Pancreas (tissue), 10 donors: Measurements from ENCODE around the gene LSM11. TPM values are rescaled to one million over a fixed set of nuclear protein-coding genes. Genes with fewer than 3 reads are reported as not detected.

Experiments
- ATAC-seq, 4 donors: fragments of 200-7000 bp; cut with Tn5 transposase; one replicate each; pipeline versions ENCODE4 v1.8.0 to v1.9.1; 2020; ENCODE audit warnings: mild to moderate bottlenecking in 4 of 4, moderate library complexity in 4 of 4
- DNase-seq, 6 donors: peaks; one replicate each; pipeline ENCODE4 v3.0.0-alpha.2; 2020
- FAIRE-seq: peaks from 2 replicates; lab custom pipeline; 2012; peaks lifted over from hg19 to GRCh38; lab: Jason Lieb, UNC
- H3K27ac ChIP-seq, 4 donors: fragments of 200-600 bp; sonication (generic); 1 replicate in 3 of 4; 2 replicates in 1 of 4; pipeline versions ENCODE4 v1.5.0 to v1.8.0; 2020
- H3K27me3 ChIP-seq, 4 donors: fragments of 200-600 bp; one replicate each; pipeline ENCODE4 v1.8.0; 2021
- H3K36me3 ChIP-seq, 3 donors: fragments of 200-600 bp; sonication (generic) in 1 of 3; one replicate each; pipeline versions ENCODE4 v1.5.0 to v1.8.0; 2020 to 2021
- H3K4me1 ChIP-seq, 3 donors: fragments of 200-600 bp; one replicate each; pipeline ENCODE4 v1.8.0; 2021
- H3K4me3 ChIP-seq, 4 donors: fragments of 200-600 bp; sonication (generic) in 2 of 4; one replicate each; pipeline versions ENCODE4 v1.5.0 to v1.8.0; 2020 to 2021
- H3K9me3 ChIP-seq, 4 donors: fragments of 200-600 bp; one replicate each; pipeline ENCODE4 v1.8.0; 2021
- WGBS, 2 donors: extraction: QIAGEN DNeasy Blood & Tissue Kit; methylation state at CpG; one replicate each; pipeline ENCODE4 v1.1.7; 2013; 5-methylcytosine and 5-hydroxymethylcytosine counted together
- intact Hi-C, 3 donors: fragments of 100-400 bp; cut with DNase I; formaldehyde crosslinking; loops; one replicate each; pipeline versions ENCODE4 v1.11.1 to v1.14.2; 2022
- polyA plus RNA-seq, 2 donors: library from polyadenylated mRNA; stranded (reverse); fragments of 200-250 nt; gene quantifications; one replicate each; pipeline ENCODE4 v1.2.3, GENCODE V29; 2013
- total RNA-seq, 6 donors: library from RNA; stranded (reverse); fragmentation: NEBNext Ultra II Directional in 4 of 6; extraction: Animal tissue kit (Norgen Biotek cat#: 25700) in 4 of 6; gene quantifications; one replicate each; pipeline versions ENCODE4 v1.2.1 to v1.2.4, GENCODE V29; 2021 to 2023
- TF ChIP-seq, protein P1 (sequence below), 4 donors: fragments of 200-600 bp; sonication (generic) in 3 of 4; IDR thresholded peaks; one replicate each; pipeline versions ENCODE4 v1.5.0 to v1.8.0; 2021; ENCODE audit warnings: antibody characterized with exemption in 4 of 4
- donor health status: healthy with polysubstance abuse.
- donor health status: DM: no; HTN: no; CAD: no; lungs with moderate emphysema.
- donor health status: DM: no; HTN: no; CAD: no.
- donor health status: control.
- donor health status: control.
- donor health status: Bipolar disorder and iron deficiency.
- donor health status: DM: yes; HTN: yes; CAD: no.
- donor health status: DM: no; HTN: no; CAD: no.
- donor health status: DM: no; HTN: no; CAD: no.
- donor health status: DM: yes; HTN: yes; CAD: no.

The LSM11 gene
- total and polyA plus RNA-seq, 8 donors = 0.57 to 2.7 (median 1.6) TPM

GRCh38 chr5:157800137-157800536 lies 56.6 kb downstream of the LSM11 start:
- peaks cover under 1 to 39% (median 1%) of the 10 kb centered on the region in 3 donors for H3K36me3 ChIP-seq

DNA sequence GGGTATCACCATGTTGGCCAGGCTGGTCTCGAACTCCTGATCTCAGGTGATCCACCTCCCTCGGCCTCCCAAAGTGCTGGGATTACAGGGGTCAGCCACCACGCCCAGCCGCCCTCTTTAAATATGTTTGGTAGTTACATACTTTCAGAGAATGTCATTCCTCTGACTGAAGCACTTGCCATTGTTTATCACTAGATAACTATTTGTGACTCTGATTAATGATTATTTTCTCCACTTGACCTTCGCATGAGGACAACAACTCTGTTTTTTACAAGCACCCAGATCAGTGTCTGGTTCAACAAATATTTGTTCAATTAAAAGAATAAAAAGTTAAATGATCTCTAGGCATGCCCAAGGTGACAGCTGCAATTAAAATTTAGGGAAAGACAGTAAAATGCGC lies 59.2 kb downstream of the LSM11 start:
- DNase-seq (no peak), ATAC-seq (no peak), FAIRE-seq (no peak)
- Histone ChIP-seq H3K4me1 (no peaks in the 10 kb centered on the region), H3K27ac (no peak overlapping the region), H3K27me3 (no peaks in the 10 kb centered on the region), H3K36me3 (peaks cover 7 to 30% (median 9%) of the 10 kb centered on the region in 3 donors), H3K9me3 (no peaks in the 10 kb centered on the region), H3K4me3 (no peak overlapping the region)
- intact Hi-C loops = no loop called here
- WGBS, 2 donors = 93% methylated on average over 6 of the region's 6 CpGs
- TF ChIP-seq, protein P1, sequence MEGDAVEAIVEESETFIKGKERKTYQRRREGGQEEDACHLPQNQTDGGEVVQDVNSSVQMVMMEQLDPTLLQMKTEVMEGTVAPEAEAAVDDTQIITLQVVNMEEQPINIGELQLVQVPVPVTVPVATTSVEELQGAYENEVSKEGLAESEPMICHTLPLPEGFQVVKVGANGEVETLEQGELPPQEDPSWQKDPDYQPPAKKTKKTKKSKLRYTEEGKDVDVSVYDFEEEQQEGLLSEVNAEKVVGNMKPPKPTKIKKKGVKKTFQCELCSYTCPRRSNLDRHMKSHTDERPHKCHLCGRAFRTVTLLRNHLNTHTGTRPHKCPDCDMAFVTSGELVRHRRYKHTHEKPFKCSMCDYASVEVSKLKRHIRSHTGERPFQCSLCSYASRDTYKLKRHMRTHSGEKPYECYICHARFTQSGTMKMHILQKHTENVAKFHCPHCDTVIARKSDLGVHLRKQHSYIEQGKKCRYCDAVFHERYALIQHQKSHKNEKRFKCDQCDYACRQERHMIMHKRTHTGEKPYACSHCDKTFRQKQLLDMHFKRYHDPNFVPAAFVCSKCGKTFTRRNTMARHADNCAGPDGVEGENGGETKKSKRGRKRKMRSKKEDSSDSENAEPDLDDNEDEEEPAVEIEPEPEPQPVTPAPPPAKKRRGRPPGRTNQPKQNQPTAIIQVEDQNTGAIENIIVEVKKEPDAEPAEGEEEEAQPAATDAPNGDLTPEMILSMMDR (IDR thresholded peaks at IDR 0.05) = no peak

More at GRCh38 chr5:157800137-157800536, 56.6 kb downstream of the LSM11 start:
- no peak for DNase-seq
- Histone ChIP-seq H3K27ac (no peak overlapping the region), H3K4me3 (no peak overlapping the region), H3K4me1 (no peaks in the 10 kb centered on the region), H3K9me3 (no peaks in the 10 kb centered on the region), H3K27me3 (no peaks in the 10 kb centered on the region)
- 73 to 85% methylated on average over 1 of the region's 1 CpG for WGBS, 2 donors
- no peak for FAIRE-seq
- TF ChIP-seq, protein P1 (IDR thresholded peaks at IDR 0.05) = no peak
- intact Hi-C loops = no loop called here
- ATAC-seq = no peak

DNA sequence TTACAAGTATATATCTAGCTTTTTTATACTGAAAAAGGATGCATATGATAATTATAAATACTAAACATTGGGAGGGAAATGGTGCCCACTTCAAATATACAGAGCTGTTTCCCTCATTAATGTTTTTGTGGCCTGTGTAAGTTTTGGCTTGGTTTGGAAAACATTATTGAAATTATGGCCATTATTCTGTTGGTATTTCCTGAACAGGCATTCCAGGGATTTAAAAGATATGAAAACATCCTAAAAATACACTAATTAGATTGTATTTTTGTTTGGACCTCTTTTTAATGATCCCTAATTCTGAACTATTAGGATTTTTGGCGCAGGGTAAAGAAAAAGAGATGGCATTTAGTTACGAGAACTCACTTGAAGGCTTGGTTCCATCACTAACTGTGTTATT lies 64.5 kb downstream of the LSM11 start:
- 94 to 96% methylated on average over 2 of the region's 2 CpGs for WGBS, 2 donors
- DNase-seq (no peak), FAIRE-seq (no peak), ATAC-seq (no peak)
- peaks cover 7 to 43% (median 9%) of the 10 kb centered on the region in 3 donors for H3K36me3 ChIP-seq
- no peak overlapping the region for H3K4me3 ChIP-seq
- H3K4me1 ChIP-seq = no peaks in the 10 kb centered on the region
- TF ChIP-seq, protein P1 (IDR thresholded peaks at IDR 0.05) = no peak
- intact Hi-C loops = no loop called here
- H3K27ac ChIP-seq = no peak overlapping the region
- H3K27me3 ChIP-seq = no peaks in the 10 kb centered on the region
- H3K9me3 ChIP-seq = no peaks in the 10 kb centered on the region

Other genes with a start within 250 kb of the LSM11 start
- 1 to 10 TPM in 2 of 6 donors, under 1 TPM in 4; 0.47 to 3.0 (median 0.83) TPM for gene ADAM19, start 167.9 kb upstream of the LSM11 start, total RNA-seq
- gene ADAM19, start 167.9 kb upstream of the LSM11 start, polyA plus RNA-seq = under 1 TPM; 0.38 to 0.65 TPM
- gene SOX30, start 91.3 kb upstream of the LSM11 start, total RNA-seq = not detected
- under 1 TPM in 1 of 2 donors, not detected in 1; 0.05 TPM for gene SOX30, start 91.3 kb upstream of the LSM11 start, polyA plus RNA-seq
- gene C5orf52, start 72.2 kb upstream of the LSM11 start, total RNA-seq = not detected
- not detected for gene C5orf52, start 72.2 kb upstream of the LSM11 start, polyA plus RNA-seq
- 10 to 100 TPM in 1 of 6 donors, 1 to 10 TPM in 5; 6.8 to 10.8 (median 9.1) TPM for gene THG1L, start 12.3 kb upstream of the LSM11 start, total RNA-seq
- 1 to 10 TPM; 5.7 to 6.0 TPM for gene THG1L, start 12.3 kb upstream of the LSM11 start, polyA plus RNA-seq
- gene CLINT1, start 115.4 kb downstream of the LSM11 start, total RNA-seq = 10 to 100 TPM; 32.7 to 62.5 (median 37.9) TPM
- gene CLINT1, start 115.4 kb downstream of the LSM11 start, polyA plus RNA-seq = 10 to 100 TPM; 23.5 to 47.6 TPM